H1 (cell line): ENCODE data around the gene RBMS1. TPM values are rescaled to one million over a fixed set of nuclear protein-coding genes. Genes with fewer than 3 reads are reported as not detected.

Source experiments
- CTCF ChIA-PET: fragments of 300-600 bp; sonication (Branson Sonifier 250); formaldehyde crosslinking; loops from one replicate; lab custom pipeline; 2021; ENCODE audit not compliant: partially characterized antibody; lab: Charles Lee
- POLR2A ChIA-PET: fragments of 300-600 bp; sonication (Branson Sonifier 250); formaldehyde crosslinking; loops from one replicate; lab custom pipeline; 2021; ENCODE audit warnings: inconsistent platforms; ENCODE audit not compliant: partially characterized antibody; lab: Charles Lee
- DNase-seq, 2 experiments: peaks; one replicate each; pipeline versions ENCODE4 v3.0.0 to v3.0.0-alpha.2; 2010 to 2022; ENCODE audit warnings: low spot score in 2 of 2, low read depth in 1 of 2, mixed read lengths in 1 of 2
- FAIRE-seq: peaks from 2 replicates; lab custom pipeline; 2011; peaks lifted over from hg19 to GRCh38; lab: Jason Lieb, UNC
- H2AFZ ChIP-seq: 2 replicates; pipeline ENCODE4 v1.8.1; 2012; ENCODE audit warnings: low read length, inconsistent platforms
- H2AK5ac ChIP-seq: 2 replicates; pipeline ENCODE4 v1.6.1; 2013; ENCODE audit warnings: low read depth, low read length
- H2BK120ac ChIP-seq: replicated peaks from 2 replicates; pipeline ENCODE3; 2013; ENCODE audit warnings: low read depth, low read length, inconsistent platforms
- H2BK12ac ChIP-seq: 2 replicates; pipeline ENCODE4 v1.6.1; 2013; ENCODE audit warnings: low read depth, low read length
- H2BK15ac ChIP-seq: 2 replicates; pipeline ENCODE4 v1.6.1; 2013; ENCODE audit warnings: low read length
- H2BK20ac ChIP-seq: 2 replicates; pipeline ENCODE4 v1.6.1; 2013; ENCODE audit warnings: low read length
- H2BK5ac ChIP-seq: 2 replicates; pipeline ENCODE4 v1.6.1; 2013; ENCODE audit warnings: low read depth, low read length
- H3K14ac ChIP-seq: 2 replicates; pipeline ENCODE4 v1.6.1; 2013; ENCODE audit warnings: inconsistent platforms; ENCODE audit not compliant: insufficient read length
- H3K18ac ChIP-seq: 2 replicates; pipeline ENCODE4 v1.6.1; 2013; ENCODE audit warnings: low read length; ENCODE audit errors: extremely low read depth
- H3K23ac ChIP-seq: 2 replicates; pipeline ENCODE4 v1.6.1; 2013; ENCODE audit warnings: inconsistent platforms; ENCODE audit not compliant: insufficient read length
- H3K23me2 ChIP-seq: 2 replicates; pipeline ENCODE4 v1.6.1; 2013; ENCODE audit warnings: low read depth, low read length
- H3K27ac ChIP-seq: 2 replicates; pipeline ENCODE4 v1.6.1; 2011; ENCODE audit warnings: low read depth, low read length, inconsistent platforms
- H3K27me3 ChIP-seq, 4 experiments: replicated peaks in 1 of 4; 1 replicate in 1 of 4; 2 replicates in 3 of 4; pipeline versions ENCODE4 v1.6.1 to v1.8.1; 2011 to 2013; ENCODE audit warnings: low read length in 3 of 4, mild to moderate bottlenecking in 3 of 4, inconsistent platforms in 2 of 4, mixed read lengths in 2 of 4, moderate library complexity in 1 of 4; ENCODE audit not compliant: control insufficient read depth in 3 of 4, insufficient read depth in 3 of 4; ENCODE audit errors: extremely low read depth in 1 of 4
- H3K36me3 ChIP-seq, 4 experiments: 2 replicates each; pipeline versions ENCODE4 v1.6.1 to v1.8.1; 2011 to 2013; ENCODE audit warnings: mild to moderate bottlenecking in 4 of 4, low read length in 3 of 4, moderate library complexity in 2 of 4, control low read depth in 1 of 4, inconsistent platforms in 1 of 4; ENCODE audit not compliant: insufficient read depth in 4 of 4, control insufficient read depth in 2 of 4
- H3K4ac ChIP-seq: replicated peaks from 2 replicates; pipeline ENCODE3; 2013; ENCODE audit warnings: low read length, low read depth, mixed read lengths, inconsistent platforms; ENCODE audit not compliant: insufficient read length
- H3K4me1 ChIP-seq, 4 experiments: replicated peaks in 1 of 4; 1 replicate in 1 of 4; 2 replicates in 3 of 4; pipeline versions ENCODE4 v1.6.1 to v1.8.1; 2011 to 2013; ENCODE audit warnings: low read length in 3 of 4, inconsistent platforms in 2 of 4, mixed read lengths in 1 of 4; ENCODE audit not compliant: insufficient read depth in 4 of 4, control insufficient read depth in 3 of 4
- H3K4me2 ChIP-seq, 2 experiments: 2 replicates each; pipeline versions ENCODE4 v1.6.1 to v1.8.1; 2011 to 2013; ENCODE audit warnings: low read depth in 2 of 2, low read length in 2 of 2, control low read depth in 1 of 2, inconsistent platforms in 1 of 2, mild to moderate bottlenecking in 1 of 2; ENCODE audit not compliant: insufficient read depth in 1 of 2
- H3K4me3 ChIP-seq, 4 experiments: fragments of 200-600, 300-600 bp in 1 of 4; sonication (generic), shearing (Covaris generic), sonication (Bioruptor Twin) in 1 of 4; 2 replicates each; pipeline versions ENCODE4 v1.5.1 to v1.8.1; 2011 to 2016; ENCODE audit warnings: low read length in 4 of 4, low read depth in 3 of 4, control low read depth in 2 of 4, inconsistent platforms in 2 of 4, mild to moderate bottlenecking in 2 of 4, mixed read lengths in 1 of 4, moderate library complexity in 1 of 4; ENCODE audit not compliant: insufficient read depth in 2 of 4; ENCODE audit errors: extremely low read depth in 1 of 4
- H3K56ac ChIP-seq: replicated peaks from 2 replicates; pipeline ENCODE3; 2013; ENCODE audit warnings: low read depth, mild to moderate bottlenecking, mixed read lengths, low read length, inconsistent platforms; ENCODE audit not compliant: insufficient read length
- H3K79me1 ChIP-seq: 2 replicates; pipeline ENCODE4 v1.6.1; 2013; ENCODE audit warnings: low read depth, low read length, control low read depth
- H3K79me2 ChIP-seq, 2 experiments: 2 replicates each; pipeline versions ENCODE4 v1.6.1 to v1.8.1; 2012 to 2013; ENCODE audit warnings: low read length in 2 of 2, mild to moderate bottlenecking in 2 of 2, inconsistent platforms in 1 of 2; ENCODE audit not compliant: insufficient read depth in 2 of 2, control insufficient read depth in 1 of 2
- H3K9ac ChIP-seq, 4 experiments: replicated peaks in 1 of 4; 1 replicate in 1 of 4; 2 replicates in 3 of 4; pipeline versions ENCODE4 v1.6.1 to v1.8.1; 2011 to 2013; ENCODE audit warnings: low read depth in 3 of 4, low read length in 3 of 4, control low read depth in 2 of 4, mild to moderate bottlenecking in 2 of 4, moderate library complexity in 2 of 4, inconsistent platforms in 1 of 4; ENCODE audit errors: extremely low read depth in 1 of 4
- H3K9me3 ChIP-seq, 2 experiments: 2 replicates each; pipeline versions ENCODE4 v1.6.1 to v1.8.1; 2012 to 2013; ENCODE audit warnings: mild to moderate bottlenecking in 2 of 2, moderate library complexity in 2 of 2, control low read depth in 1 of 2, inconsistent platforms in 1 of 2, low read depth in 1 of 2, low read length in 1 of 2, mixed read lengths in 1 of 2; ENCODE audit not compliant: insufficient read depth in 2 of 2
- H4K20me1 ChIP-seq, 2 experiments: replicated peaks in 1 of 2; 2 replicates each; pipeline versions ENCODE3 to v1.8.1; 2011 to 2013; ENCODE audit warnings: inconsistent platforms in 2 of 2, low read length in 2 of 2, mild to moderate bottlenecking in 1 of 2; ENCODE audit not compliant: insufficient read depth in 2 of 2, control insufficient read depth in 1 of 2
- H4K5ac ChIP-seq: 2 replicates; pipeline ENCODE4 v1.6.1; 2013; ENCODE audit warnings: low read length, low read depth, mixed read lengths, inconsistent platforms; ENCODE audit not compliant: insufficient read length
- H4K8ac ChIP-seq: 2 replicates; pipeline ENCODE4 v1.8.0; 2013; ENCODE audit warnings: mild to moderate bottlenecking, moderate library complexity, low read length, inconsistent platforms; ENCODE audit not compliant: insufficient read depth; ENCODE audit errors: extremely low read depth
- H4K91ac ChIP-seq: replicated peaks from 2 replicates; pipeline ENCODE3; 2013; ENCODE audit warnings: low read length, mixed read lengths, inconsistent platforms; ENCODE audit not compliant: insufficient read length
- SP4 ChIP-seq: IDR thresholded peaks from 2 replicates; pipeline ENCODE4 v1.6.1; 2012; ENCODE audit warnings: low read length, inconsistent platforms
- WGBS, 2 experiments: shearing (Covaris generic) in 1 of 2; methylation state at CpG; one replicate each; pipeline versions ENCODE4 v1.1.6 to v1.1.7; 2013 to 2015; ENCODE audit warnings: low lambda C conversion rate in 2 of 2, mixed read lengths in 2 of 2, inconsistent platforms in 1 of 2, low coverage in 1 of 2, missing lambda C conversion rate in 1 of 2; ENCODE audit not compliant: insufficient replicate concordance in 2 of 2, insufficient coverage in 1 of 2, insufficient read length in 1 of 2; ENCODE audit errors: extremely low coverage in 1 of 2, missing lambda C conversion rate in 1 of 2; 5-methylcytosine and 5-hydroxymethylcytosine counted together
- polyA plus RNA-seq, 7 experiments: library from polyadenylated mRNA; depleted of rRNA in 3 of 7; stranded (reverse) in 5 of 7; unstranded in 2 of 7; fragments of >200 nt in 5 of 7; fragments of 200-250 nt in 2 of 7; gene quantifications; 1 replicate in 5 of 7; 2 replicates in 1 of 7; 4 replicates in 1 of 7; pipeline versions ENCODE4 v1.2.1 to v1.2.3, GENCODE V29; 2011 to 2013; ENCODE audit warnings: missing spikeins in 2 of 7, mixed read lengths in 2 of 7
- total RNA-seq: library from RNA; stranded (reverse); fragmentation: NEBNext Ultra II Directional; extraction: Animal tissue kit (Norgen Biotek cat#: 25700); gene quantifications from 2 replicates; pipeline ENCODE4 v1.2.1, GENCODE V29; 2021

RBMS1 gene
- total and polyA plus RNA-seq, 2 of the 8 experiments (the other 6 are each of a cell fraction or from before 2014, with no cell fraction given): 53.7 to 60.0 TPM

- Histone ChIP-seq H2AFZ (no peak overlapping the region), H3K79me2 (no peaks in the 10 kb centered on the region)
- no peak for DNase-seq
- TF ChIP-seq SP4: no peak
- TF ChIP-seq, all 59 proteins: peak for 0
- no peak overlapping the region for H2BK12ac ChIP-seq
- H3K18ac ChIP-seq: no peak overlapping the region
- H4K8ac ChIP-seq: no peak overlapping the region
- ChIA-PET POLR2A (no interaction called here), CTCF (interaction anchor here (1.1 to 2.1 kb wide), 3 partner anchors 9 to 12 kb away, joined by 3 to 6 read pairs (median 5); no protein-coding TSS in a partner anchor)
- no peak overlapping the region for H4K91ac ChIP-seq
- H3K4ac ChIP-seq: no peak overlapping the region
- H2BK20ac ChIP-seq: no peak overlapping the region
- no peak overlapping the region for H3K4me2 ChIP-seq
- WGBS, 2 experiments: 83% methylated on average over 3 of the region's 3 CpGs; no CpG with 5 or more reads in 1 of the 2 experiments
- H3K36me3 ChIP-seq: no peaks in the 10 kb centered on the region
- H2BK15ac ChIP-seq: no peak overlapping the region
- H3K23me2 ChIP-seq: no peaks in the 10 kb centered on the region
- H2BK5ac ChIP-seq: no peak overlapping the region
- no peak overlapping the region for H3K9ac ChIP-seq
- H3K27me3 ChIP-seq: no peaks in the 10 kb centered on the region
- no peaks in the 10 kb centered on the region for H3K9me3 ChIP-seq
- no peak overlapping the region for H3K4me3 ChIP-seq
- no peak overlapping the region for H4K5ac ChIP-seq
- no peak overlapping the region for H2BK120ac ChIP-seq
- no peak for FAIRE-seq
- H3K4me1 ChIP-seq: no peaks in the 10 kb centered on the region
- H3K79me1 ChIP-seq: no peaks in the 10 kb centered on the region
- no peak overlapping the region for H3K27ac ChIP-seq
- H4K20me1 ChIP-seq: no peaks in the 10 kb centered on the region
- no peak overlapping the region for H3K23ac ChIP-seq
- H2AK5ac ChIP-seq: no peak overlapping the region
- no peak overlapping the region for H3K14ac ChIP-seq
- no peak overlapping the region for H3K56ac ChIP-seq
Observed at GRCh38 chr2:160242893-160243564, 250.6 kb downstream of the RBMS1 start.
